ENCODE data around the gene DRG2.

DRG2 gene

GRCh38 chr17:18106211-18106610 is 18.5 kb downstream of the DRG2 start:
- no peaks in the 10 kb centered on the region for H3K4me1 ChIP-seq (ENCODE audit: low read depth, poor library complexity, severe bottlenecking)
- no peak overlapping the region for H3K4me2 ChIP-seq
- H2AFZ ChIP-seq (ENCODE audit: low read depth) = no peak overlapping the region
- no peak overlapping the region for H3K27ac ChIP-seq
- H3K79me2 ChIP-seq (ENCODE audit: insufficient read depth, low read depth) = no peaks in the 10 kb centered on the region
- no peak overlapping the region for H3K4me3 ChIP-seq (IDR thresholded peaks at IDR 0.05; ENCODE audit: insufficient read depth, low read depth, low read length)
- H4K20me1 ChIP-seq (ENCODE audit: insufficient read depth) = no peaks in the 10 kb centered on the region
- H3K9ac ChIP-seq = no peak overlapping the region
- no peak for TF ChIP-seq CTCF (conservative IDR thresholded peaks at IDR 0.05; ENCODE audit: low read depth, low read length)
- no peaks in the 10 kb centered on the region for H3K27me3 ChIP-seq (ENCODE audit: insufficient read depth, low read depth)
- no peaks in the 10 kb centered on the region for H3K36me3 ChIP-seq (ENCODE audit: insufficient read depth)

- Histone ChIP-seq H2AFZ (ENCODE audit: low read depth) (no peak overlapping the region), H3K4me1 (ENCODE audit: low read depth, poor library complexity, severe bottlenecking) (no peaks in the 10 kb centered on the region), H3K27me3 (ENCODE audit: insufficient read depth, low read depth) (no peaks in the 10 kb centered on the region), H3K4me3 (IDR thresholded peaks at IDR 0.05; ENCODE audit: insufficient read depth, low read depth, low read length) (no peak overlapping the region), H3K27ac (no peak overlapping the region), H3K36me3 (ENCODE audit: insufficient read depth) (no peaks in the 10 kb centered on the region), H3K4me2 (no peak overlapping the region), H4K20me1 (ENCODE audit: insufficient read depth) (no peaks in the 10 kb centered on the region), H3K79me2 (ENCODE audit: insufficient read depth, low read depth) (no peaks in the 10 kb centered on the region), H3K9ac (no peak overlapping the region)
- TF ChIP-seq CTCF (conservative IDR thresholded peaks at IDR 0.05; ENCODE audit: low read depth, low read length) = no peak
These were observed 19.5 kb downstream of the DRG2 start for GRCh38 chr17:18107061-18107790.

- no peak overlapping the region for H3K27ac ChIP-seq
- no peaks in the 10 kb centered on the region for H3K27me3 ChIP-seq (ENCODE audit: insufficient read depth, low read depth)
- H3K4me2 ChIP-seq = no peak overlapping the region
- no peaks in the 10 kb centered on the region for H4K20me1 ChIP-seq (ENCODE audit: insufficient read depth)
- no peak overlapping the region for H3K9ac ChIP-seq
- no peaks in the 10 kb centered on the region for H3K4me1 ChIP-seq (ENCODE audit: low read depth, poor library complexity, severe bottlenecking)
- no peak overlapping the region for H3K4me3 ChIP-seq (IDR thresholded peaks at IDR 0.05; ENCODE audit: insufficient read depth, low read depth, low read length)
- H3K36me3 ChIP-seq (ENCODE audit: insufficient read depth) = no peaks in the 10 kb centered on the region
- no peak overlapping the region for H2AFZ ChIP-seq (ENCODE audit: low read depth)
- TF ChIP-seq CTCF (conservative IDR thresholded peaks at IDR 0.05; ENCODE audit: low read depth, low read length) = no peak
- no peaks in the 10 kb centered on the region for H3K79me2 ChIP-seq (ENCODE audit: insufficient read depth, low read depth)
These were observed 20.2 kb downstream of the DRG2 start for GRCh38 chr17:18107971-18108370.

GRCh38 chr17:18108401-18109312 is 20.9 kb downstream of the DRG2 start, which contains the start of gene MYO15A:
Gene MYO15A (plus strand): TSS chr17:18108756. CDS start chr17:18118801, 10,045 bp downstream.
- TF ChIP-seq CTCF (conservative IDR thresholded peaks at IDR 0.05; ENCODE audit: low read depth, low read length) = no peak
- no peak within 1 kb of the TSS for H3K9ac ChIP-seq
- H3K27ac ChIP-seq = no peak within 1 kb of the TSS
- no peak within 1 kb of the TSS for H2AFZ ChIP-seq (ENCODE audit: low read depth)
- H3K79me2 ChIP-seq (ENCODE audit: insufficient read depth, low read depth) = no peaks in the 10 kb centered on the region
- no peaks in the 10 kb centered on the region for H3K36me3 ChIP-seq (ENCODE audit: insufficient read depth)
- no peaks in the 10 kb centered on the region for H3K4me1 ChIP-seq (ENCODE audit: low read depth, poor library complexity, severe bottlenecking)
- H3K27me3 ChIP-seq (ENCODE audit: insufficient read depth, low read depth) = no peaks in the 10 kb centered on the region
- no peak within 1 kb of the TSS for H3K4me2 ChIP-seq
- H4K20me1 ChIP-seq (ENCODE audit: insufficient read depth) = no peaks in the 10 kb centered on the region
- H3K4me3 ChIP-seq (IDR thresholded peaks at IDR 0.05; ENCODE audit: insufficient read depth, low read depth, low read length) = no peak within 1 kb of the TSS
